Common myeloid progenitor, CD34-positive (primary cell): ENCODE results near the gene SCG3.

Experiments
- CTCF ChIA-PET: fragments of 350-600 bp; sonication (Branson Sonifier 250); formaldehyde crosslinking; loops from one replicate; lab custom pipeline; 2021; ENCODE audit warnings: antibody characterized with exemption; lab: Charles Lee
- POLR2A ChIA-PET: fragments of 350-600 bp; sonication (Branson Sonifier 250); formaldehyde crosslinking; loops from one replicate; lab custom pipeline; 2021; ENCODE audit warnings: antibody characterized with exemption; lab: Charles Lee
- DNase-seq, 3 donors: peaks; one replicate each; pipeline versions ENCODE4 v3.0.0 to v3.0.0-alpha.2; 2013
- H3K27ac ChIP-seq, 2 experiments: 1 replicate in 1 of 2; 2 replicates in 1 of 2; pipeline ENCODE4 v1.7.0; 2013; ENCODE audit warnings: inconsistent platforms in 2 of 2, low read length in 2 of 2, mild to moderate bottlenecking in 2 of 2, low read depth in 1 of 2, moderate library complexity in 1 of 2; ENCODE audit not compliant: severe bottlenecking in 2 of 2, insufficient read depth in 1 of 2, poor library complexity in 1 of 2
- H3K27me3 ChIP-seq, 5 experiments: replicated peaks in 2 of 5; 1 replicate in 3 of 5; 2 replicates in 2 of 5; pipeline versions ENCODE4 v1.6.1 to v1.7.0; 2013; ENCODE audit warnings: low read length in 4 of 5, mild to moderate bottlenecking in 2 of 5, moderate library complexity in 2 of 5, inconsistent platforms in 1 of 5; ENCODE audit not compliant: insufficient read depth in 5 of 5, control insufficient read depth in 4 of 5
- H3K36me3 ChIP-seq, 4 experiments: 1 replicate in 2 of 4; 2 replicates in 2 of 4; pipeline versions ENCODE4 v1.6.1 to v1.7.0; 2013; ENCODE audit warnings: low read length in 3 of 4, control low read depth in 1 of 4, mild to moderate bottlenecking in 1 of 4; ENCODE audit not compliant: control insufficient read depth in 4 of 4, insufficient read depth in 4 of 4
- H3K4me1 ChIP-seq, 4 experiments: 1 replicate in 3 of 4; 2 replicates in 1 of 4; pipeline versions ENCODE4 v1.6.1 to v1.7.1; 2013; ENCODE audit warnings: low read length in 3 of 4, mild to moderate bottlenecking in 3 of 4, control low read depth in 1 of 4, inconsistent platforms in 1 of 4, moderate library complexity in 1 of 4; ENCODE audit not compliant: control insufficient read depth in 4 of 4, insufficient read depth in 4 of 4; ENCODE audit errors: control extremely low read depth in 1 of 4
- H3K4me3 ChIP-seq, 7 experiments: 1 replicate in 4 of 7; 2 replicates in 3 of 7; pipeline versions ENCODE4 v1.5.1 to v1.7.0; 2013; ENCODE audit warnings: mild to moderate bottlenecking in 7 of 7, low read length in 6 of 7, moderate library complexity in 6 of 7, inconsistent platforms in 2 of 7, low read depth in 2 of 7, control low read depth in 1 of 7; ENCODE audit not compliant: insufficient read depth in 4 of 7, control insufficient read depth in 1 of 7; ENCODE audit errors: extremely low read depth in 1 of 7
- H3K9me3 ChIP-seq, 5 experiments: 1 replicate in 4 of 5; 2 replicates in 1 of 5; pipeline versions ENCODE4 v1.6.1 to v1.7.1; 2013; ENCODE audit warnings: low read length in 4 of 5, mild to moderate bottlenecking in 2 of 5, inconsistent platforms in 1 of 5, low read depth in 1 of 5, moderate library complexity in 1 of 5; ENCODE audit not compliant: control insufficient read depth in 4 of 5, insufficient read depth in 2 of 5; ENCODE audit errors: control extremely low read depth in 1 of 5
- WGBS: methylation state at CpG from one replicate; pipeline ENCODE4 v1.1.5; 2013; ENCODE audit not compliant: insufficient coverage; 5-methylcytosine and 5-hydroxymethylcytosine counted together

Gene SCG3

GRCh38 chr15:51667478-51667877 is 13.8 kb upstream of the SCG3 start:
- no peak for DNase-seq
- H3K4me1 ChIP-seq = peaks cover 0 to 5% (median 0%) of the 10 kb centered on the region in 4 experiments
- H3K27me3 ChIP-seq = peaks cover 0 to 3% (median 0%) of the 10 kb centered on the region in 5 experiments
- H3K4me3 ChIP-seq = no peak overlapping the region
- WGBS = 69% methylated on average over 3 of the region's 6 CpGs
- H3K27ac ChIP-seq = no peak overlapping the region
- ChIA-PET POLR2A (no interaction called here), CTCF (no interaction called here)
- H3K36me3 ChIP-seq = no peaks in the 10 kb centered on the region
- no peaks in the 10 kb centered on the region for H3K9me3 ChIP-seq

- peaks cover 0 to 3% (median 0%) of the 10 kb centered on the region in 5 experiments for H3K27me3 ChIP-seq
- ChIA-PET CTCF (interaction anchor here (0.9 to 1.2 kb wide), 2 partner anchors 19 to 108 kb away, joined by 3 to 5 read pairs; no protein-coding TSS in a partner anchor), POLR2A (no interaction called here)
- WGBS = 90% methylated on average over 2 of the region's 5 CpGs
- no peak for DNase-seq
- H3K36me3 ChIP-seq = no peaks in the 10 kb centered on the region
- peaks cover 0 to 6% (median 0%) of the 10 kb centered on the region in 4 experiments for H3K4me1 ChIP-seq
- H3K4me3 ChIP-seq = no peak overlapping the region
- H3K27ac ChIP-seq = no peak overlapping the region
- no peaks in the 10 kb centered on the region for H3K9me3 ChIP-seq
Measured at GRCh38 chr15:51668446-51668845, 12.9 kb upstream of the SCG3 start.

- CTCF ChIA-PET = interaction anchor here (0.9 to 1.2 kb wide), 2 partner anchors 20 to 108 kb away, joined by 3 to 5 read pairs; no protein-coding TSS in a partner anchor
- peaks cover 0 to 4% (median 0%) of the 10 kb centered on the region in 5 experiments for H3K27me3 ChIP-seq
Measured at GRCh38 chr15:51669381-51669780, 11.9 kb upstream of the SCG3 start.

GRCh38 chr15:51672155-51672687 is 9.1 kb upstream of the SCG3 start:
- Histone ChIP-seq H3K27ac (no peak overlapping the region), H3K27me3 (peaks cover 0 to 4% (median 0%) of the 10 kb centered on the region in 5 experiments), H3K4me3 (no peak overlapping the region), H3K9me3 (no peaks in the 10 kb centered on the region), H3K36me3 (no peaks in the 10 kb centered on the region), H3K4me1 (peaks cover 0 to 6% (median 0%) of the 10 kb centered on the region in 4 experiments)
- 40% methylated on average over 4 of the region's 9 CpGs for WGBS
- peak in 2 of 3 donors; percentile 9 to 16 for DNase-seq
- ChIA-PET POLR2A (no interaction called here), CTCF (no interaction called here)

More at GRCh38 chr15:51669381-51669780, 11.9 kb upstream of the SCG3 start:
- no peak for DNase-seq
- no peaks in the 10 kb centered on the region for H3K9me3 ChIP-seq
- POLR2A ChIA-PET = no interaction called here
- WGBS = 100% methylated on average over 1 of the region's 2 CpGs
- H3K36me3 ChIP-seq = no peaks in the 10 kb centered on the region
- no peak overlapping the region for H3K4me3 ChIP-seq
- H3K4me1 ChIP-seq = peaks cover 0 to 6% (median 0%) of the 10 kb centered on the region in 4 experiments
- no peak overlapping the region for H3K27ac ChIP-seq

- CTCF ChIA-PET = interaction anchor here (0.8 kb wide), 1 partner anchor 103 kb away, joined by 3 read pairs; no protein-coding TSS in a partner anchor
Measured at GRCh38 chr15:51672913-51673857, 8.1 kb upstream of the SCG3 start.

GRCh38 chr15:51675234-51675633 is 6.1 kb upstream of the SCG3 start:
- Histone ChIP-seq H3K27ac (no peak overlapping the region), H3K4me3 (no peak overlapping the region), H3K4me1 (peaks cover 0 to 6% (median 0%) of the 10 kb centered on the region in 4 experiments), H3K9me3 (no peaks in the 10 kb centered on the region), H3K27me3 (peaks cover 0 to 3% (median 1%) of the 10 kb centered on the region in 5 experiments), H3K36me3 (no peaks in the 10 kb centered on the region)
- CTCF ChIA-PET = no interaction called here
- 86% methylated on average over 1 of the region's 1 CpG for WGBS
- POLR2A ChIA-PET = interaction anchor here (0.8 kb wide), 1 partner anchor 9 kb away, joined by 4 read pairs; no protein-coding TSS in a partner anchor
- no peak for DNase-seq

More at GRCh38 chr15:51672913-51673857, 8.1 kb upstream of the SCG3 start:
- WGBS = 86% methylated on average over 2 of the region's 2 CpGs
- Histone ChIP-seq H3K27me3 (peaks cover 0 to 4% (median 0%) of the 10 kb centered on the region in 5 experiments), H3K36me3 (no peaks in the 10 kb centered on the region), H3K4me3 (no peak overlapping the region), H3K27ac (no peak overlapping the region), H3K4me1 (peaks cover 0 to 6% (median 0%) of the 10 kb centered on the region in 4 experiments), H3K9me3 (no peaks in the 10 kb centered on the region)
- no peak for DNase-seq
- POLR2A ChIA-PET = no interaction called here
